Kidney epithelial cell (primary cell): ENCODE measurements around the gene ERC1. TPM values are rescaled to one million over a fixed set of nuclear protein-coding genes. Genes with fewer than 3 reads are reported as not detected.

Source experiments
- DNase-seq: peaks from one replicate; pipeline ENCODE4 v3.0.0-alpha.2; 2010; ENCODE audit warnings: low read depth
- H3K27me3 ChIP-seq: 2 replicates; pipeline ENCODE4 v1.6.0; 2011; ENCODE audit warnings: low read length; ENCODE audit not compliant: control insufficient read depth, insufficient read depth
- H3K36me3 ChIP-seq: 2 replicates; pipeline ENCODE4 v1.5.1; 2011; ENCODE audit warnings: low read length; ENCODE audit not compliant: control insufficient read depth, insufficient read depth
- H3K4me3 ChIP-seq: 2 replicates; pipeline ENCODE4 v1.5.1; 2011; ENCODE audit warnings: low read depth, mild to moderate bottlenecking, control low read depth, low read length
- CTCF ChIP-seq: IDR thresholded peaks from 2 replicates; pipeline ENCODE4 v1.5.1; 2011; ENCODE audit warnings: mild to moderate bottlenecking, moderate library complexity, low read length, control low read depth, inconsistent platforms; ENCODE audit not compliant: insufficient read depth, poor library complexity, severe bottlenecking
- total RNA-seq: library from RNA; depleted of rRNA; stranded (reverse); fragments of >200 nt; gene quantifications from 2 replicates; pipeline ENCODE4 v1.2.3, GENCODE V29; 2015

Gene ERC1
- total RNA-seq, 1 donor from 2014 or later, result 16.4 TPM

DNA sequence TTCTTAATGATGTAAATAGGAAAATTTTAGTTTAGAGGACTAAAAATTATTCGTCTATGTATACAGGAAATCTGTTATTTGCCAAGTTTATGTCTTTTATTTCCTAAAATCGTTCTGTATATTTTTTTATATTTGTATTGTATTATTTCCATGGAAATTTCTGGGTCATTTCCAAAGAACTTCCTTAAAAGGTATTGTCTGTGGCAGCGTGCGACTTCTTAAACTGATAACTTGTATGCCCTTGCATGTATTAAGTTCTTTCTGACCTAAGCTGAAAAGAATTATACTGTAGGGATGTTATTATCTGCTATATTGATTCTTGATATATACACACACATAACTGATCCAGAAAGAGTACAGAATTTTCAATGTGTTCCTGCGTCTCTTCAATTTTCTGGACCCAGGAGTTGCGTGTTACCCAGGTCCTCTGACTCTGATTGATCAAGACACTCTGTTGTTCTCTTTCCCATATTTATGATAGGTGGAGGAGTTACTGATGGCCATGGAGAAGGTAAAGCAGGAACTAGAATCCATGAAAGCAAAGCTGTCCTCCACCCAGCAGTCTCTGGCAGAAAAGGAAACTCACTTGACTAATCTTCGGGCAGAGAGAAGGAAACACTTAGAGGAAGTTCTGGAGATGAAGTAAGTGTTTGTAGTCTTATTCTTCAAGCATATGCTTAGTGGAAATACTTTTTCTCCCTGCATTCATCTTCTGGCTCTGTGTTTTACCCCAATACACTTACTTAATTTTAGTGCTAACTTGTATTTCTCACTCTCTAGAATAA is 298.5 kb downstream of the ERC1 start:
- no peak for DNase-seq
- no peak for TF ChIP-seq CTCF
- H3K27me3 ChIP-seq, result no peaks in the 10 kb centered on the region
- H3K36me3 ChIP-seq, result no peaks in the 10 kb centered on the region
- no peak overlapping the region for H3K4me3 ChIP-seq

- no peak for DNase-seq
- no peak for TF ChIP-seq CTCF
These were observed 299.7 kb downstream of the ERC1 start for GRCh38 chr12:1290716-1291115.

GRCh38 chr12:1291601-1292332 is 300.7 kb downstream of the ERC1 start:
- H3K4me3 ChIP-seq, result no peak overlapping the region
- H3K36me3 ChIP-seq, result no peaks in the 10 kb centered on the region
- H3K27me3 ChIP-seq, result no peaks in the 10 kb centered on the region
- DNase-seq, result no peak
- TF ChIP-seq CTCF, result no peak

More at GRCh38 chr12:1290716-1291115, 299.7 kb downstream of the ERC1 start:
- H3K27me3 ChIP-seq, result no peaks in the 10 kb centered on the region
- H3K4me3 ChIP-seq, result no peak overlapping the region
- H3K36me3 ChIP-seq, result no peaks in the 10 kb centered on the region

DNA sequence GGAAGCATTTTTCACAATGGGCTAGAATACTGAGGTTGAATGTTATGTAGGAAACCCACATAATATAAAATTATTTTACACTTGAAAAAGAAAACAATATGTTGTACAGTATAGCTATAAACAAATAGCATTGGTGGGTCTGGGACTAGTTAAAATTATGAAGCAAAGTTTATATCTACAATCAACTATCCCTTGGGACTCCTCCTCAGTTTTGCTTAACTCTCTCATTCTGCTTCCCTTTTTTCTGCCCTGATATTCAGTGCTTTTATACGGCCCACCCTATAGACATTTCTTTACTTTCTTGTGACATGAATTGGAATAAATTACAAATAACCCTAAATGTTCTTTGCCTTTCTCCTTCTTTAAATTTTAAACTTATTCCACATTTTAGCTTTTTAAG is 302.9 kb downstream of the ERC1 start:
- Histone ChIP-seq H3K4me3 (no peak overlapping the region), H3K27me3 (no peaks in the 10 kb centered on the region), H3K36me3 (no peaks in the 10 kb centered on the region)
- DNase-seq, result no peak
- no peak for TF ChIP-seq CTCF

- H3K36me3 ChIP-seq, result no peaks in the 10 kb centered on the region
- no peak for TF ChIP-seq CTCF
These were observed 306.2 kb downstream of the ERC1 start for GRCh38 chr12:1297206-1297605.

More at GRCh38 chr12:1297206-1297605, 306.2 kb downstream of the ERC1 start:
- Histone ChIP-seq H3K4me3 (no peak overlapping the region), H3K27me3 (no peaks in the 10 kb centered on the region)
- no peak for DNase-seq
